ENCODE measurements around the gene GCC2. TPM values are rescaled to one million over a fixed set of nuclear protein-coding genes. Genes with fewer than 3 reads are reported as not detected.

The GCC2 gene
- total and polyA plus RNA-seq, 2 experiments from 2014 or later: 39.4 to 48.1 TPM

- Histone ChIP-seq H3K27me3 (no peaks in the 10 kb centered on the region), H3K9me3 (ENCODE audit: low read depth) (no peaks in the 10 kb centered on the region), H4K20me1 (ENCODE audit: insufficient read depth, poor library complexity, severe bottlenecking) (no peaks in the 10 kb centered on the region), H3K79me2 (no peaks in the 10 kb centered on the region), H3K36me3 (replicated peaks; ENCODE audit: insufficient read depth, low read depth) (no peaks in the 10 kb centered on the region), H3K4me2 (no peak overlapping the region), H3K4me1 (ENCODE audit: insufficient read depth) (no peaks in the 10 kb centered on the region), H3K9me2 (replicated peaks; ENCODE audit: insufficient read depth) (no peaks in the 10 kb centered on the region), H2AFZ (no peak overlapping the region), H3K27ac (no peak overlapping the region), H3K4me3 (no peak overlapping the region)
- WGBS (ENCODE audit: low lambda C conversion rate, missing lambda C conversion rate): 90% methylated on average over 1 of the region's 1 CpG
- TF ChIP-seq CTCF (IDR thresholded peaks at IDR 0.05; ENCODE audit: poor library complexity) (no peak), EZH2phosphoT487 (IDR thresholded peaks at IDR 0.05; ENCODE audit: low read depth, severe bottlenecking, unreplicated experiment) (no peak), EZH2 (IDR thresholded peaks at IDR 0.05; ENCODE audit: borderline replicate concordance) (no peak)
- DNase-seq (ENCODE audit: low spot score): no peak
Observed at GRCh38 chr2:108409768-108410167, 39.2 kb upstream of the GCC2 start.

GRCh38 chr2:108412995-108413710 lies 35.9 kb upstream of the GCC2 start:
- Histone ChIP-seq H3K4me1 (ENCODE audit: insufficient read depth) (no peaks in the 10 kb centered on the region), H3K27me3 (no peaks in the 10 kb centered on the region), H3K79me2 (no peaks in the 10 kb centered on the region), H3K4me2 (no peak overlapping the region), H3K9me2 (replicated peaks; ENCODE audit: insufficient read depth) (no peaks in the 10 kb centered on the region), H4K20me1 (ENCODE audit: insufficient read depth, poor library complexity, severe bottlenecking) (no peaks in the 10 kb centered on the region), H3K36me3 (replicated peaks; ENCODE audit: insufficient read depth, low read depth) (no peaks in the 10 kb centered on the region), H2AFZ (no peak overlapping the region), H3K9me3 (ENCODE audit: low read depth) (no peaks in the 10 kb centered on the region), H3K4me3 (no peak overlapping the region), H3K27ac (peak overlapping the region; percentile 15)
- 38% methylated on average over 1 of the region's 1 CpG for WGBS (ENCODE audit: low lambda C conversion rate, missing lambda C conversion rate)
- TF ChIP-seq EZH2phosphoT487 (IDR thresholded peaks at IDR 0.05; ENCODE audit: low read depth, severe bottlenecking, unreplicated experiment): no peak
- no peak for TF ChIP-seq CTCF (IDR thresholded peaks at IDR 0.05; ENCODE audit: poor library complexity)
- TF ChIP-seq EZH2 (IDR thresholded peaks at IDR 0.05; ENCODE audit: borderline replicate concordance): no peak
- DNase-seq (ENCODE audit: low spot score): peak; percentile 39

- no peaks in the 10 kb centered on the region for H3K79me2 ChIP-seq
- no peaks in the 10 kb centered on the region for H3K27me3 ChIP-seq
- no peaks in the 10 kb centered on the region for H3K9me2 ChIP-seq (replicated peaks; ENCODE audit: insufficient read depth)
- DNase-seq (ENCODE audit: low spot score): no peak
- TF ChIP-seq EZH2 (IDR thresholded peaks at IDR 0.05; ENCODE audit: borderline replicate concordance) (no peak), CTCF (IDR thresholded peaks at IDR 0.05; ENCODE audit: poor library complexity) (no peak), EZH2phosphoT487 (IDR thresholded peaks at IDR 0.05; ENCODE audit: low read depth, severe bottlenecking, unreplicated experiment) (no peak)
- H4K20me1 ChIP-seq (ENCODE audit: insufficient read depth, poor library complexity, severe bottlenecking): no peaks in the 10 kb centered on the region
- no peak overlapping the region for H3K4me2 ChIP-seq
- H2AFZ ChIP-seq: no peak overlapping the region
- H3K4me3 ChIP-seq: no peak overlapping the region
- 85% methylated on average over 1 of the region's 1 CpG for WGBS (ENCODE audit: low lambda C conversion rate, missing lambda C conversion rate)
- no peak overlapping the region for H3K27ac ChIP-seq
- no peaks in the 10 kb centered on the region for H3K4me1 ChIP-seq (ENCODE audit: insufficient read depth)
- H3K36me3 ChIP-seq (replicated peaks; ENCODE audit: insufficient read depth, low read depth): no peaks in the 10 kb centered on the region
- no peaks in the 10 kb centered on the region for H3K9me3 ChIP-seq (ENCODE audit: low read depth)
Observed at GRCh38 chr2:108413711-108414095, 35.3 kb upstream of the GCC2 start.

Data from hepatocyte (in vitro differentiated cells).